Naive thymus-derived CD4-positive, alpha-beta T cell (primary cell): Measurements from ENCODE around the gene GMDS. TPM values are rescaled to one million over a fixed set of nuclear protein-coding genes. Genes with fewer than 3 reads are reported as not detected.
"Not testable (repeated sequence)": the region's sequence is repeated elsewhere in the genome, so short reads cannot be mapped to it uniquely, and the experiment has no call there.

ENCODE experiments used
- ATAC-seq: fragments of 150-1000 bp; cut with Tn5 transposase; 2 replicates; pipeline ENCODE4 v1.10.0; 2021; ENCODE audit warnings: mild to moderate bottlenecking, moderate library complexity
- CTCF ChIA-PET: fragments of 350-600 bp; sonication (Branson Sonifier 250); formaldehyde crosslinking; loops from one replicate; lab custom pipeline; 2021; ENCODE audit warnings: antibody characterized with exemption; lab: Charles Lee
- POLR2A ChIA-PET: fragments of 350-600 bp; sonication (Branson Sonifier 250); formaldehyde crosslinking; loops from one replicate; lab custom pipeline; 2021; ENCODE audit warnings: antibody characterized with exemption, inconsistent platforms; lab: Charles Lee
- DNase-seq, 9 donors: peaks; one replicate each; pipeline versions ENCODE4 v3.0.0 to v3.0.0-alpha.2; 2020 to 2022; ENCODE audit warnings: mixed read lengths in 1 of 9
- H3K27ac ChIP-seq: one replicate; pipeline ENCODE4 v1.7.0; 2013; ENCODE audit warnings: mild to moderate bottlenecking, low read depth, low read length, moderate library complexity
- H3K27me3 ChIP-seq, 2 donors: one replicate each; pipeline ENCODE4 v1.7.0; 2013; ENCODE audit warnings: low read length in 2 of 2, mild to moderate bottlenecking in 2 of 2, moderate library complexity in 2 of 2; ENCODE audit not compliant: control insufficient read depth in 2 of 2, insufficient read depth in 2 of 2
- H3K36me3 ChIP-seq, 3 experiments: 1 replicate in 2 of 3; 2 replicates in 1 of 3; pipeline ENCODE4 v1.7.0; 2013; ENCODE audit warnings: low read length in 3 of 3, mild to moderate bottlenecking in 3 of 3, moderate library complexity in 1 of 3; ENCODE audit not compliant: insufficient read depth in 3 of 3, control insufficient read depth in 2 of 3
- H3K4me1 ChIP-seq, 2 donors: one replicate each; pipeline ENCODE4 v1.7.0; 2013; ENCODE audit warnings: low read length in 2 of 2, mild to moderate bottlenecking in 2 of 2, moderate library complexity in 1 of 2; ENCODE audit not compliant: control insufficient read depth in 2 of 2, insufficient read depth in 2 of 2
- H3K4me3 ChIP-seq: 2 replicates; pipeline ENCODE4 v1.7.0; 2013; ENCODE audit warnings: mild to moderate bottlenecking, low read length
- H3K9me3 ChIP-seq, 3 experiments: 1 replicate in 2 of 3; 2 replicates in 1 of 3; pipeline ENCODE4 v1.7.0; 2013; ENCODE audit warnings: low read length in 3 of 3; ENCODE audit not compliant: control insufficient read depth in 2 of 3
- H3K27ac Mint-ChIP-seq, 9 donors: one replicate each; pipeline ENCODE4 v1.8.0; 2020 to 2022; ENCODE audit warnings: mixed read lengths in 9 of 9, mild to moderate bottlenecking in 8 of 9, moderate library complexity in 5 of 9, inconsistent platforms in 2 of 9
- H3K27me3 Mint-ChIP-seq, 5 donors: one replicate each; pipeline ENCODE4 v1.8.0; 2021 to 2022; ENCODE audit warnings: mixed read lengths in 5 of 5, mild to moderate bottlenecking in 1 of 5
- H3K36me3 Mint-ChIP-seq, 5 donors: one replicate each; pipeline ENCODE4 v1.8.0; 2020 to 2022; ENCODE audit warnings: mixed read lengths in 5 of 5, mild to moderate bottlenecking in 3 of 5, inconsistent platforms in 1 of 5
- H3K4me1 Mint-ChIP-seq, 7 donors: one replicate each; pipeline ENCODE4 v1.8.0; 2020 to 2022; ENCODE audit warnings: mixed read lengths in 7 of 7, mild to moderate bottlenecking in 3 of 7, inconsistent platforms in 1 of 7
- H3K4me3 Mint-ChIP-seq, 10 donors: one replicate each; pipeline ENCODE4 v1.8.0; 2020 to 2022; ENCODE audit warnings: mild to moderate bottlenecking in 10 of 10, mixed read lengths in 10 of 10, moderate library complexity in 6 of 10, inconsistent platforms in 2 of 10
- H3K9me3 Mint-ChIP-seq, 11 donors: one replicate each; pipeline ENCODE4 v1.8.0; 2020 to 2022; ENCODE audit warnings: mixed read lengths in 11 of 11, mild to moderate bottlenecking in 4 of 11, inconsistent platforms in 1 of 11, moderate library complexity in 1 of 11
- intact Hi-C, 2 donors: fragments of 100-400 bp; cut with micrococcal nuclease; formaldehyde crosslinking; loops; one replicate each; pipeline ENCODE4 v1.15.1; 2023
- polyA plus RNA-seq, 2 donors: library from polyadenylated mRNA; unstranded; fragments of 300-500 nt; fragmentation: Illumina TruSeq; gene quantifications; one replicate each; pipeline ENCODE4 v1.2.3, GENCODE V29; 2021
- total RNA-seq, 6 experiments: library from RNA in 5 of 6; stranded (reverse) in 5 of 6; gene quantifications; 1 replicate in 5 of 6; 2 replicates in 1 of 6; pipeline ENCODE4 v1.2.3 and lab custom pipeline; 2021 to 2026

The GMDS gene
- total and polyA plus RNA-seq, 7 experiments from 2014 or later = 12.7 to 33.9 (median 18.3) TPM

DNA sequence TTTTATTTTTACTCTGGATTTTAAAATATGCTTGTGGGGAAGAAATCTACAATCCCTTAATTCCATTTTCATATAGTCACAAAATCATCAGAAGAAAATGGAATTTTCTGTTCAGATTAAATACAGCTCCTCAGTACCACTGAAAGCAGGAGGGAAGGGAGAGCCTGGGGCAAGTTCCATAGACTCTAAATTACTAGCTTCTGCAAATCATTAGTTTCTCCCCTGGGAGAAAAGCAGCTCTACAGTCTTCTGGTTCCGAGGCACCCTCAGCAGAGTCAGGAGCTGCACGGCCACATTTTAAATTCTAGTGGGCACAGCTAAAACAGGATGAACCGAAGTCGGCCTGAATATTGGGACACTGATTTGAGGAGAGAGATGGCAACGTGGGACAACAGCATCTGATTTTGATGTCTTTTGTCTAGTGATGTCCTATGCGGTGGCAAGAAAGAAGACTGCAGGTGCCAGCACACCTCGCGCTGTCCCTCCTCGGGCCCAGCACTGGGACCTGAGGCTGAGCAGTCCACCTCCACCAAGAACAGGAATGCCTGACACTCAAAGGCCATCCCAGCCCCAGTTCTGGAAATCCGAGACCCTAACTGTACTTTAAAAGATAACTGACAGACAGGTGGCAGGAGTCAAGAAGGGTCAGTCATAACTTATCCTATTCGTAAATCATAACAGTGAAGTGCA is 545.0 kb downstream of the GMDS start:
- Histone ChIP-seq H3K4me1 (no peaks in the 10 kb centered on the region), H3K4me3 (no peak overlapping the region), H3K36me3 (no peaks in the 10 kb centered on the region), H3K9me3 (no peaks in the 10 kb centered on the region), H3K27ac (no peak overlapping the region), H3K27me3 (no peaks in the 10 kb centered on the region)
- H3K4me1 Mint-ChIP-seq = peaks cover 0 to 5% (median 0%) of the 10 kb centered on the region in 7 donors
- ATAC-seq = no peak
- ChIA-PET CTCF (no interaction called here), POLR2A (no interaction called here)
- no peak overlapping the region for H3K27ac Mint-ChIP-seq
- H3K9me3 Mint-ChIP-seq = no peaks in the 10 kb centered on the region
- no peak overlapping the region for H3K4me3 Mint-ChIP-seq
- peaks cover 0 to 27% (median 0%) of the 10 kb centered on the region in 5 donors for H3K36me3 Mint-ChIP-seq
- no peak for DNase-seq
- H3K27me3 Mint-ChIP-seq = no peaks in the 10 kb centered on the region
- intact Hi-C loops = no loop called here

DNA sequence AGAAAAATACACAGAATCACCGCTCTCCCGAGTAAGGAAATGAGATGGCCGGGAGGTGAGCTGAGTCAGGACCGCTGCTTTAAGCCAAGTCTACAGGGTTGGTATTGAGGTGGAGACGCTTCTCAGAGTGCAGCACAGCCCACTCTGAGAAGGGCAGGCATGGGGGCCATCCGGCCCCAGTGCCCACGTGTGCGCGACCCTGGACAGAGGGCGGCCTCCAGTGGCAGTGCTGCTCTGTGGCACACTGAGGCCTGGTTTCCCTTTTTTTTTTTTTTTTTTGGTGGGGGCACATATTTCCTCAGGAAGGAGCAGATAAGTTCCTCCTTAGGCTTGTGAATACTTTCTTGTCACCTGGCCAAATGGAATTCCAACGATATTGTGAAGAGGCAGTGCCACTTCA is 546.9 kb downstream of the GMDS start:
- ChIA-PET POLR2A (no interaction called here), CTCF (no interaction called here)
- no peaks in the 10 kb centered on the region for H3K9me3 ChIP-seq
- no peak overlapping the region for H3K4me3 ChIP-seq
- no peak overlapping the region for H3K4me3 Mint-ChIP-seq
- H3K27me3 Mint-ChIP-seq = no peaks in the 10 kb centered on the region
- no peaks in the 10 kb centered on the region for H3K9me3 Mint-ChIP-seq
- intact Hi-C loops = no loop called here
- peaks cover 0 to 30% (median 1%) of the 10 kb centered on the region in 5 donors for H3K36me3 Mint-ChIP-seq
- no peaks in the 10 kb centered on the region for H3K4me1 ChIP-seq
- no peak overlapping the region for H3K27ac ChIP-seq
- H3K27me3 ChIP-seq = no peaks in the 10 kb centered on the region
- H3K36me3 ChIP-seq = no peaks in the 10 kb centered on the region
- ATAC-seq = no peak
- no peak overlapping the region for H3K27ac Mint-ChIP-seq
- peaks cover 0 to 5% (median 0%) of the 10 kb centered on the region in 7 donors for H3K4me1 Mint-ChIP-seq
- no peak for DNase-seq

DNA sequence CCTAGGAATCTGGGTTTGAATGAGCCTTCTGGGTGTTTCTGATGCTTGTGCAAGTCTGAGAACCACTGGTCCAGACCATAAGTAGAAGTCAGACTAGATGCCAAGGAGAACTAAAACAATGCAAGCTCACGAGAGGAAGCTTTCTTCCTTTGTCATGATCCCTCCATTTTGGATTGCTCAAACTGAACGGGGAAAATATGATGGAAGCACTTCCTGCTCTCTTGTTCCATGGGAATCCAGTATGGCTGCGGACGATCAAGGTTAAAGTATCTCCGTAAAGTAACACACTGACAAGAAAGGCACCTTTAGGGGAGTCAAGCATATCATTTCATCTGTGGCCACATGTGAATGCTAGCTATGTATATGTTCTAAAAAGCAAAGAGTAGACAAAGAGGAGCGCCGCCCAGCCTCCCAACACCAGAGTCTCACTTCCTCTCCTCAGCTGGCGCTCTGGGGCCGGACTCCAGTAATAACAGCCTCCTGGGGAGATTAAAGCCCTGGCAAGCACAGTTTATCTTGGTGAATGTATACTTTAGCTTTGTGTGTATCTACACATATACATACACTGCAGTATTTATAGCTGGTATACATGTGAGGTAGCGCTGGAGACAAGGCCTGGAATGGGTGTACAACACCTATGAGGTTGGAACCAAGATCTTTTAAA is 547.6 kb downstream of the GMDS start:
- intact Hi-C loops = no loop called here
- Histone ChIP-seq H3K27ac (no peak overlapping the region), H3K27me3 (no peaks in the 10 kb centered on the region), H3K36me3 (no peaks in the 10 kb centered on the region), H3K9me3 (no peaks in the 10 kb centered on the region), H3K4me1 (no peaks in the 10 kb centered on the region), H3K4me3 (no peak overlapping the region)
- H3K4me1 Mint-ChIP-seq = peaks cover 0 to 5% (median 0%) of the 10 kb centered on the region in 7 donors
- DNase-seq (no peak), ATAC-seq (no peak)
- ChIA-PET POLR2A (no interaction called here), CTCF (interaction anchor here (0.6 to 1.1 kb wide), 2 partner anchors 17 to 498 kb away, joined by 3 read pairs; no protein-coding TSS in a partner anchor)
- H3K36me3 Mint-ChIP-seq = peaks cover 0 to 37% (median 8%) of the 10 kb centered on the region in 5 donors
- no peaks in the 10 kb centered on the region for H3K27me3 Mint-ChIP-seq
- H3K9me3 Mint-ChIP-seq = peaks cover 0 to 2% (median 0%) of the 10 kb centered on the region in 11 donors
- no peak overlapping the region for H3K4me3 Mint-ChIP-seq
- H3K27ac Mint-ChIP-seq = no peak overlapping the region

GRCh38 chr6:1696463-1696850 is 548.9 kb downstream of the GMDS start:
- no peaks in the 10 kb centered on the region for H3K4me1 ChIP-seq
- peaks cover 0 to 5% (median 0%) of the 10 kb centered on the region in 11 donors for H3K9me3 Mint-ChIP-seq
- peaks cover 0 to 42% (median 18%) of the 10 kb centered on the region in 5 donors for H3K36me3 Mint-ChIP-seq
- no peak overlapping the region for H3K27ac Mint-ChIP-seq
- H3K27me3 Mint-ChIP-seq = no peaks in the 10 kb centered on the region
- peaks cover 0 to 5% (median 0%) of the 10 kb centered on the region in 7 donors for H3K4me1 Mint-ChIP-seq
- no peak overlapping the region for H3K4me3 ChIP-seq
- no peak overlapping the region for H3K4me3 Mint-ChIP-seq
- intact Hi-C loops = no loop called here
- H3K36me3 ChIP-seq = no peaks in the 10 kb centered on the region
- DNase-seq (no peak), ATAC-seq (no peak)
- no peaks in the 10 kb centered on the region for H3K27me3 ChIP-seq
- CTCF ChIA-PET = no interaction called here
- no peaks in the 10 kb centered on the region for H3K9me3 ChIP-seq
- H3K27ac ChIP-seq = no peak overlapping the region
- POLR2A ChIA-PET = no interaction called here

DNA sequence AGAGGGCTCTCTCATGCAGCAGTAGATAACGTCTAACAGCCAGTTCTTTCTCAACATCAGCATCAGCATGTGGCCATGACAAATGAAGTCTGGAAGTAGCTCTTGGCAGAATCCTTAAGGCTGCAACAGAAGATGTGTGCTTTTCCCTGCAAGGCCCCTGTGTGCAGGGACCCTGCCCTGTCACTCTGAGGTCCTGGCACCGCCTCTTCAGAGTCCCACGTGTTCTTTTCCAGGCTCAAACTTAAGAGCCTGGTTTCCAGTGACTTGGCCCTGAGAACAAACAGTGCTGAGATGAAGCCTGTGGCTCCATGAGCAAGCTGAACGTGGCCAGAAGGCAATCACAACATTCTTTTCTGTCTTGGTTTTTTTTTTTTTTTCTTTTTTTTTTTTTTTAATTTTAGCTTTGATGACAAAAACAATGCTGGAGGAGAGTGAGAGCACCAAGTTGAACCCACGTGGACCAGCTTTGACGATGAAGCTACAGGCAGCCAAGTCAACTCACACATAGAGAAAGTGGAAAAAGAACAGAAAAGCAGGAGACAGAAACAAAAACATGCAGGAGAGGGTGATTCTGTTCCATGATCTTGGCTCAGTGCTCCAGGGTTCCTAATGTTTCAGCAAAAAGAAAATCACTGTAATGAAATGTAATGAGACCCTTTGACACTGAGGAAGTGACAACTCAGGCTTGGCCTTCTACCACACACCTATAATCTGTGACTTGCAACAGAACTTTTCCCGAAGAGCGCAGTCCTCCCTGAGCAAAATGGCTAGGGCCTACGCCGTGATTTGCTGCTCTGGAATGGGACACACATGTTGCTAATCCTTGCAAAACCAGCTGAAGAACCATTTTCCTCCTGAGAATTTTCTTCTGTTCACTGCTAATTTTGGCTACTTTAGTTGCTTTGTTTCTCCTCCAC is 549.6 kb downstream of the GMDS start:
- Mint-ChIP-seq H3K4me1 (peaks cover 0 to 5% (median 0%) of the 10 kb centered on the region in 7 donors), H3K27me3 (no peaks in the 10 kb centered on the region), H3K36me3 (peaks cover 0 to 42% (median 19%) of the 10 kb centered on the region in 5 donors), H3K4me3 (no peak overlapping the region), H3K27ac (no peak overlapping the region), H3K9me3 (peaks cover 0 to 5% (median 0%) of the 10 kb centered on the region in 11 donors)
- Histone ChIP-seq H3K9me3 (no peaks in the 10 kb centered on the region), H3K4me3 (no peak overlapping the region), H3K27ac (no peak overlapping the region), H3K27me3 (no peaks in the 10 kb centered on the region), H3K4me1 (no peaks in the 10 kb centered on the region), H3K36me3 (no peaks in the 10 kb centered on the region)
- POLR2A ChIA-PET = no interaction called here
- no peak for ATAC-seq
- CTCF ChIA-PET = no interaction called here
- intact Hi-C loops = no loop called here
- no peak for DNase-seq

- H3K27me3 Mint-ChIP-seq, H3K27ac ChIP-seq, H3K4me1 ChIP-seq, ATAC-seq, H3K4me3 Mint-ChIP-seq, H3K4me3 ChIP-seq, CTCF ChIA-PET, H3K36me3 ChIP-seq, DNase-seq, POLR2A ChIA-PET, H3K27ac Mint-ChIP-seq, H3K27me3 ChIP-seq, H3K9me3 ChIP-seq, H3K4me1 Mint-ChIP-seq, H3K9me3 Mint-ChIP-seq, intact Hi-C loops: not testable (repeated sequence)
- peaks cover 0 to 52% (median 33%) of the 10 kb centered on the region in 5 donors for H3K36me3 Mint-ChIP-seq
Observed at GRCh38 chr6:1691828-1692227, 553.6 kb downstream of the GMDS start.
